ENCODE results near the gene AK8. TPM values are rescaled to one million over a fixed set of nuclear protein-coding genes. Genes with fewer than 3 reads are reported as not detected.

AK8 gene
- total RNA-seq, 4 donors from 2014 or later = 1.4 to 3.7 (median 1.8) TPM

DNA sequence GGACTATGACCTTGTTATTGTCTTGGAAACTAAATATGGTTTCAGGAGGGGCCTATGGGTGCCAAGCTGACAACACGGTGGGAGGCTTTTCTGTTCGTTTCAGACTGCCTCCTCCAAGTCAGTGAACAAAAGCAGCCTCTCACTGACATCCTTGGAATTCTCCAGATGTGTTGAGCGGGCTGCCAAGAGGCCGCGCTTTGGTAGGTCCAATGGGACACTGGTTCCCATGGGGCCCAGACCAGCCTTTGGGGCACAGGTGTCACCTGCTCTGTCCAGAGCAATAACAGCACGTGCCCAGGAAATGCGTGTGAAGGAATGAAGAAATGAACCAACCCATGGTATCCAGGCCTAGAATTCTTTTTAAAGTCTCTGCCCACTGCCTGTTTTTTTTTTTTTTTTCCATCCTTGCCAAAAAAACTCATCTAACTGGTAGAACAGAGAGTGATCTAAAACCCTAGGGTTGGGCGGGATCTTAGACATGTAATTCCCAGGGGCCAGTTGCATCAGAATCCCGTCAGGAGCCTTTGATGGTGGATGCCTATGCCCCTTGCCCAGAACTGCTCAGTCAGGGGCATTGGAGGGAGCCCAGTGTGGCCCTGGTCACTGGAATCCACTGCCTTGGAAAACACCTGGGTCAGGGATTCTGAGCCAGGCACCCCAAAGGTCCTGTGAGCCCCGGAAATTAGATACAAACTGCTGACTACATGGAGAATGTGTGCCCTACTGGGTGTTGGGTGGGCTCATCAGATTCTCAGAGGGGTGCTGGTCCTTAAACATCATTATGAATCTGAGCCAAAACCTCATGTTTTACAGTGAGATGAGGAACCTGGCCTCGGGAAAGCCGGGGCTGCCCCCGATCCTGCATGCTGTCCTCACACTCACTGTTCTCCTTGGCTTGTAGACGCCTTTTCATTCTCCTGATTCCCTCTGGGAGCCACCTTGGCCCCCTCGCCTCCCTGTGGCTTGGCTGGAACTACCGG lies 147.7 kb downstream of the AK8 start:
- Histone ChIP-seq H3K4me1 (peaks cover 53% of the 10 kb centered on the region), H3K27me3 (no peaks in the 10 kb centered on the region), H3K36me3 (no peaks in the 10 kb centered on the region), H3K9me3 (no peaks in the 10 kb centered on the region), H3K27ac (peak overlapping the region; percentile 91), H3K4me3 (no peak overlapping the region)
- TF ChIP-seq, protein P1, sequence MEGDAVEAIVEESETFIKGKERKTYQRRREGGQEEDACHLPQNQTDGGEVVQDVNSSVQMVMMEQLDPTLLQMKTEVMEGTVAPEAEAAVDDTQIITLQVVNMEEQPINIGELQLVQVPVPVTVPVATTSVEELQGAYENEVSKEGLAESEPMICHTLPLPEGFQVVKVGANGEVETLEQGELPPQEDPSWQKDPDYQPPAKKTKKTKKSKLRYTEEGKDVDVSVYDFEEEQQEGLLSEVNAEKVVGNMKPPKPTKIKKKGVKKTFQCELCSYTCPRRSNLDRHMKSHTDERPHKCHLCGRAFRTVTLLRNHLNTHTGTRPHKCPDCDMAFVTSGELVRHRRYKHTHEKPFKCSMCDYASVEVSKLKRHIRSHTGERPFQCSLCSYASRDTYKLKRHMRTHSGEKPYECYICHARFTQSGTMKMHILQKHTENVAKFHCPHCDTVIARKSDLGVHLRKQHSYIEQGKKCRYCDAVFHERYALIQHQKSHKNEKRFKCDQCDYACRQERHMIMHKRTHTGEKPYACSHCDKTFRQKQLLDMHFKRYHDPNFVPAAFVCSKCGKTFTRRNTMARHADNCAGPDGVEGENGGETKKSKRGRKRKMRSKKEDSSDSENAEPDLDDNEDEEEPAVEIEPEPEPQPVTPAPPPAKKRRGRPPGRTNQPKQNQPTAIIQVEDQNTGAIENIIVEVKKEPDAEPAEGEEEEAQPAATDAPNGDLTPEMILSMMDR (IDR thresholded peaks at IDR 0.05) = no peak
- peak in 1 of 3 donors; percentile 36 for TF ChIP-seq POLR2AphosphoS5 (IDR thresholded peaks at IDR 0.05)
- WGBS = 55% methylated on average over 16 of the region's 16 CpGs
- DNase-seq (ENCODE audit: low spot score in 2 of 2) = no peak

DNA sequence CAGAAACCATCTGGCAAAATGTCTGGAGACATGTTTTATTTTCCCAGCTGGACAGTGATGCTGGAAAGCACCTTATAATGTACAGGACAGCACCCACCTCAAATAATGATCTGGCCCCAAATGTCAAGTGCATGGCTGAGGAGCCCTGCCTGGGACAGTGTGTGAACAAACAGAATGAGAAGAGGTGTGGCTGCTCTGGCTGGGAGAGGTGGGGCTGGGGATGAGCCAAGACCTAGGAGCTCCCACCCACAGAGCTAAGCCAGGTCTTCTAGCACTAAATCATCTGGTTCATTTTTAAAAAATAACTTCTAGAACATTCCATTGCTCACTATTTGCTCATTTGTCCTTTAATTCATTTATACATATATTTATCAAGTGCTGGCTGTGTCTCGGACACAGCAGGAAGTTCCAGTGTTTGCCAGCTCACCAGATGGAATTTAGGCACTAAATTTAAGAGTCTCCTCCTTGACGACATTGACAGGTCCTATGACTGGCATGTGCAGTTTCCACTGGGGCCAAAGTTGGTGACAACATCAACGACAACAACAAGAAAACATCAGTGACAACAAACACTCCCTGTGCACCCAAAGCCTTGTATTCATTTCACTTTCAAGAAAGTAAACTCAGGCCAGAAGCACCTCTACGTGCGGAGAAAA lies 148.7 kb downstream of the AK8 start:
- DNase-seq (ENCODE audit: low spot score in 2 of 2) = no peak
- peak overlapping the region; percentile 91 for H3K27ac ChIP-seq
- no peaks in the 10 kb centered on the region for H3K27me3 ChIP-seq

DNA sequence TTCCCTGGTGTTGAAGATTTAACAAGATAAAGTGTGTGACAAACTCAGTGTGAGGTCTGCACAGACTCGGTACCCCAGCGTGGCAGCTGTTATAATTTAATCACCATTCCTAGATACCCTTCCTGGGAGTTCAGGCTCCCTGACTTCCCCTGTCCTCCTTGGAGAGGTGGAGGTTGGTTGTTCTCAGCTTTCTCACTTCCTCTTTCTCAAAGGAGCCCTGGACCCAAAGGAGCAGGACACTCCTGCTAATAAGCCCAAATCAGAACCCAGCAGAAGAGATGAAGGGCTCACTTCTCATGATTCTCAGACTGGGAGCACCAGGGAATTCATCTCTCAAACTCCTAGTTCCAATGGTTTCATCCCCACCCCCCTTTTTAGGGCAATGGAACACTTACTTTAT lies 149.6 kb downstream of the AK8 start:
- DNase-seq (ENCODE audit: low spot score in 2 of 2) = no peak
- WGBS = 85% methylated on average over 2 of the region's 2 CpGs
- Histone ChIP-seq H3K36me3 (no peaks in the 10 kb centered on the region), H3K9me3 (no peaks in the 10 kb centered on the region), H3K4me3 (no peak overlapping the region), H3K4me1 (peaks cover 42% of the 10 kb centered on the region), H3K27ac (peak overlapping the region; percentile 91), H3K27me3 (no peaks in the 10 kb centered on the region)
- TF ChIP-seq POLR2A (IDR thresholded peaks at IDR 0.05) (no peak), EP300 (IDR thresholded peaks at IDR 0.05) (no peak), POLR2AphosphoS5 (IDR thresholded peaks at IDR 0.05) (no peak)
- TF ChIP-seq, protein P1 (IDR thresholded peaks at IDR 0.05) = no peak

More for the DNA sequence above, 148.7 kb downstream of the AK8 start:
- no peaks in the 10 kb centered on the region for H3K36me3 ChIP-seq
- no peak overlapping the region for H3K4me3 ChIP-seq
- 37% methylated on average over 5 of the region's 5 CpGs for WGBS
- H3K9me3 ChIP-seq = no peaks in the 10 kb centered on the region
- peaks cover 51% of the 10 kb centered on the region for H3K4me1 ChIP-seq
- TF ChIP-seq EP300 (IDR thresholded peaks at IDR 0.05) = no peak
- TF ChIP-seq, protein P1 (IDR thresholded peaks at IDR 0.05) = no peak
- TF ChIP-seq POLR2AphosphoS5 (IDR thresholded peaks at IDR 0.05) = no peak
- TF ChIP-seq POLR2A (IDR thresholded peaks at IDR 0.05) = no peak

DNA sequence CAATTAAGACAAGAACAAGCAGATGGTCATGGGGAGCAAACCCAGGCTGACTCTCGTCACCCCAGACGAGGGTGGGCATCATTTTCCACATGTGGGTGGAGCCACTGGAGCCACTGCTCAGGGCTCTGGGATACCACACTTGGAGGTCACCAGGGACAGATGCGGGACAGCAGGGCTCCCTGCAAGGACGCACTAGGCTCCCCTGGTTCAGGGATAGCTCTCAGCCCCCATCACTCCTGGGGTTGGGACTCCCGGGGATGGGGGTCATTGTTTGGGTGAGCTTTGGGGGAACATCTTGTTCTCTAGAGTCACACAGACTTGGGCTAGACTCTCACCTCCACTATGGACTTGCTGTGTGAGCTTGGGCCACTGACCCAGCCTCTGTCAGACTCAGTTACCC lies 150.0 kb downstream of the AK8 start:
- Histone ChIP-seq H3K4me3 (no peak overlapping the region), H3K36me3 (no peaks in the 10 kb centered on the region), H3K9me3 (no peaks in the 10 kb centered on the region), H3K27me3 (no peaks in the 10 kb centered on the region), H3K4me1 (peaks cover 38% of the 10 kb centered on the region), H3K27ac (no peak overlapping the region)
- WGBS = no CpG with 5 or more reads among the region's 5 CpGs
- no peak for DNase-seq (ENCODE audit: low spot score in 2 of 2)
- TF ChIP-seq POLR2AphosphoS5 (IDR thresholded peaks at IDR 0.05) (no peak), EP300 (IDR thresholded peaks at IDR 0.05) (no peak), POLR2A (IDR thresholded peaks at IDR 0.05) (no peak)
- TF ChIP-seq, protein P1 (IDR thresholded peaks at IDR 0.05) = no peak

DNA sequence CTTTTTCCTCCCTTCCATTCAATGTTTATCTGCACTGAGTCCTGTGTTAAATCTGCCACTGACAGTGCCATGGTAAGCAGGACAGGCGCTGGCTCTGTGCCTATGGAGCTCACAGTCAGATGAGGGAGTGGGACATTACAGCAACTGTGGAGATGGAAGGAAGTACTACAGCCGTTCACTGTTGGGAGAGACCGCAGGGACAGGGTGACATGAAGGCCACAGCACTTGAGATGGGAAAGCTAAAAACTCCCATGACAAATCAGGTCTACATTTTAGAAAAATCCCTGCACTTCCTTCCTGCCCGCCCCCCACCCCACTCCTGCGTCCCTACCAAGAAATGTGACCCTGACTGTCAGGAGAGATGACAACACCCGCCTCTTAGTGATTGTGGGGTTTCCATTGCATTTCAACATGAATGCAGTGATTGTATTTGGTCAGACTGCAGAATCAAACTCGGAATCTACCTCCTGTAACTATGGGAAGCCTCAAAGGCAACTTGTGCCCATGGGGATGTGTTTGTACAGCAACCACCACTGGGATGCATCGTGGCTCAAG lies 151.4 kb downstream of the AK8 start:
- H3K27ac ChIP-seq = no peak overlapping the region
- TF ChIP-seq, protein P1 (IDR thresholded peaks at IDR 0.05) = no peak
- no peak for TF ChIP-seq POLR2A (IDR thresholded peaks at IDR 0.05)
- no peak for TF ChIP-seq POLR2AphosphoS5 (IDR thresholded peaks at IDR 0.05)
- TF ChIP-seq EP300 (IDR thresholded peaks at IDR 0.05) = no peak
- no peak for DNase-seq (ENCODE audit: low spot score in 2 of 2)
- H3K4me1 ChIP-seq = peaks cover 28% of the 10 kb centered on the region
- H3K4me3 ChIP-seq = no peak overlapping the region
- no peaks in the 10 kb centered on the region for H3K27me3 ChIP-seq
- WGBS = 72% methylated on average over 8 of the region's 8 CpGs
- H3K9me3 ChIP-seq = no peaks in the 10 kb centered on the region
- no peaks in the 10 kb centered on the region for H3K36me3 ChIP-seq
